ENCODE results near the gene ZNF778. TPM values are rescaled to one million over a fixed set of nuclear protein-coding genes. Genes with fewer than 3 reads are reported as not detected.

The ZNF778 gene
- total RNA-seq, 1 experiment from 2014 or later, result 31.2 TPM

- peaks cover 31% of the 10 kb centered on the region for H3K36me3 Mint-ChIP-seq
- ChIA-PET POLR2A (no interaction called here), CTCF (interaction anchor here (1.2 kb wide), 1 partner anchor 17 kb away, joined by 3 read pairs; no protein-coding TSS in a partner anchor)
- DNase-seq (ENCODE audit: low spot score), result no peak
- no peaks in the 10 kb centered on the region for H3K27me3 Mint-ChIP-seq (ENCODE audit: low read depth)
- TF ChIP-seq, protein P1, sequence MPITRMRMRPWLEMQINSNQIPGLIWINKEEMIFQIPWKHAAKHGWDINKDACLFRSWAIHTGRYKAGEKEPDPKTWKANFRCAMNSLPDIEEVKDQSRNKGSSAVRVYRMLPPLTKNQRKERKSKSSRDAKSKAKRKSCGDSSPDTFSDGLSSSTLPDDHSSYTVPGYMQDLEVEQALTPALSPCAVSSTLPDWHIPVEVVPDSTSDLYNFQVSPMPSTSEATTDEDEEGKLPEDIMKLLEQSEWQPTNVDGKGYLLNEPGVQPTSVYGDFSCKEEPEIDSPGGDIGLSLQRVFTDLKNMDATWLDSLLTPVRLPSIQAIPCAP (CRISPR knock-in tag; IDR thresholded peaks at IDR 0.05), result no peak
- no peak for TF ChIP-seq CBFB (CRISPR knock-in tag; IDR thresholded peaks at IDR 0.05; ENCODE audit: low read depth)
- TF ChIP-seq NFYB (CRISPR knock-in tag; conservative IDR thresholded peaks at IDR 0.05; ENCODE audit: low read depth), result no peak
- TF ChIP-seq ZNF423 (CRISPR knock-in tag; IDR thresholded peaks at IDR 0.05), result no peak
- TF ChIP-seq ATF3 (CRISPR knock-in tag; conservative IDR thresholded peaks at IDR 0.05), result no peak
- no peak for TF ChIP-seq USF1 (CRISPR knock-in tag; IDR thresholded peaks at IDR 0.05)
- TF ChIP-seq PREB (CRISPR knock-in tag; IDR thresholded peaks at IDR 0.05; ENCODE audit: borderline replicate concordance), result no peak
- no peak for TF ChIP-seq ZNF138 (CRISPR knock-in tag; conservative IDR thresholded peaks at IDR 0.05)
- H3K4me3 Mint-ChIP-seq, result no peak overlapping the region
- ATAC-seq, result no peak
- peak overlapping the region; percentile 63; the same call in 1 of the 2 replicates for H3K27ac Mint-ChIP-seq
- H3K9me3 Mint-ChIP-seq, result no peaks in the 10 kb centered on the region
- H3K4me1 Mint-ChIP-seq, result no peaks in the 10 kb centered on the region
Observed at GRCh38 chr16:89275837-89276720, 58.6 kb downstream of the ZNF778 start.

DNA sequence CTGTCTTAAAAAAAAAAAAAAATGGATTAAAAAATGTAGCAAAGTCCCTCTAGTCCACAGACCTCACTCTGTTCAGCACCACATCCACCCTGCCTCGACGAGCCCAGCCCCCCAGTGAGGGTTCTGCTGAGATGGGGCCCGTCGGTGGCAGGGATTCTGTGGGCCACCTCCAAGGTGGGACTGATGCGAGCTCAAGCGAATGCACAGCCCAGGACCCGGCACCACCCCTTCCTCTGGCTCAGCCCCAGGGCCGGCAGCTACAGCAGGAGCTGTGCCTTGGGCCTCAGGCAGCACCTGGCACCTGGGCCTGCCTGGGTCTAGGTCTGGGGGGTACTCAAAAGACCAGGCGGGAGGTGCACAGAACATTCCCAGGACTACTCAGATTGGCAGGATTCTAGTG, 59.5 kb downstream of the ZNF778 start:
- TF ChIP-seq, protein P2, sequence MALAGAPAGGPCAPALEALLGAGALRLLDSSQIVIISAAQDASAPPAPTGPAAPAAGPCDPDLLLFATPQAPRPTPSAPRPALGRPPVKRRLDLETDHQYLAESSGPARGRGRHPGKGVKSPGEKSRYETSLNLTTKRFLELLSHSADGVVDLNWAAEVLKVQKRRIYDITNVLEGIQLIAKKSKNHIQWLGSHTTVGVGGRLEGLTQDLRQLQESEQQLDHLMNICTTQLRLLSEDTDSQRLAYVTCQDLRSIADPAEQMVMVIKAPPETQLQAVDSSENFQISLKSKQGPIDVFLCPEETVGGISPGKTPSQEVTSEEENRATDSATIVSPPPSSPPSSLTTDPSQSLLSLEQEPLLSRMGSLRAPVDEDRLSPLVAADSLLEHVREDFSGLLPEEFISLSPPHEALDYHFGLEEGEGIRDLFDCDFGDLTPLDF (CRISPR knock-in tag; IDR thresholded peaks at IDR 0.05), result no peak
- H3K4me1 Mint-ChIP-seq, result no peaks in the 10 kb centered on the region
- peak overlapping the region; percentile 66 for H3K27ac Mint-ChIP-seq
- no peaks in the 10 kb centered on the region for H3K9me3 Mint-ChIP-seq
- no peak for ATAC-seq
- CTCF ChIA-PET, result interaction anchor here (1.2 kb wide), 1 partner anchor 16 kb away, joined by 3 read pairs; no protein-coding TSS in a partner anchor
- H3K27me3 Mint-ChIP-seq (ENCODE audit: low read depth), result no peaks in the 10 kb centered on the region
- no peak for DNase-seq (ENCODE audit: low spot score)
- H3K4me3 Mint-ChIP-seq, result no peak overlapping the region
- peaks cover 23% of the 10 kb centered on the region for H3K36me3 Mint-ChIP-seq
- POLR2A ChIA-PET, result no interaction called here

DNA sequence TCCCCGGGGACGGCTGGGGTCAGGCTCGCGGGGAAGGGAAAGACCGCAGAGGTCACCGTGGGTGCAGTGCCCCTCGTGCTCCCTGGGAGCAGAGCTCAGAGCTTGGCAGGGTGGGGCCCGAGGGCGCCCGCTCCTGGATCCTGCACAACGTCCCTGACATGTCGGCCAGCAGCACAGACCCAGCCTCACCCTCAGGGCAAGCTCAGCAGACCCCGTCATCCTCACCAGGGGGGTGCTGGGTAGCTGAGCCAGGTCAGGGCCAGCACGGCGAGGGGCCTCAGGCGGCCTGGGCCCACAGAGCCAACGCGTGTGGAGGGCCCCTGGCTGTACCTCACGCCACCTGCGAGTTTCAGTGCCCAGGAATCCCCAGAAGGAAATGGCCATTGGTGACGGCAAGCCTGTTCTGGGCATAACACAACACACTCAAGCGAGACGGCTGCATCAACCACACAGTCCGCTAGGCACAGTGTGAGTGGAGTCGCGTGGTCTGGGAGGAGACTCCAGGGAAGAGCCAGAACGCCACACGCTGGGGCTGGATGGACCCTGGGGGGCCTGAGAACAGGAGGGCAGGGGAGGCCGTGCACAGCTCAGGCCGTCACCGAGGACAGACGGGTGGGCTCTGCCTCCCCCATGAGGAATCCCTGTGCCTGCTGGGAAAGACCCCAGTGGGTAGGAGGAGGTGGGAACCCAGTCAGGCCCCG, 60.3 kb downstream of the ZNF778 start:
- DNase-seq (ENCODE audit: low spot score) (no peak), ATAC-seq (no peak)
- peak overlapping the region; percentile 66; the same call in 1 of the 2 replicates for H3K27ac Mint-ChIP-seq
- no peaks in the 10 kb centered on the region for H3K9me3 Mint-ChIP-seq
- no peaks in the 10 kb centered on the region for H3K4me1 Mint-ChIP-seq
- H3K36me3 Mint-ChIP-seq, result peaks cover 18% of the 10 kb centered on the region
- no peaks in the 10 kb centered on the region for H3K27me3 Mint-ChIP-seq (ENCODE audit: low read depth)
- H3K4me3 Mint-ChIP-seq, result no peak overlapping the region
- CTCF ChIA-PET, result interaction anchor here (0.7 kb wide), 1 partner anchor 594 kb away, joined by 3 read pairs; no protein-coding TSS in a partner anchor
- POLR2A ChIA-PET, result no interaction called here
- TF ChIP-seq USF1 (CRISPR knock-in tag; IDR thresholded peaks at IDR 0.05) (no peak), CBFB (CRISPR knock-in tag; IDR thresholded peaks at IDR 0.05; ENCODE audit: low read depth) (no peak), ZNF138 (CRISPR knock-in tag; conservative IDR thresholded peaks at IDR 0.05) (no peak), RELA (CRISPR knock-in tag; IDR thresholded peaks at IDR 0.05; ENCODE audit: borderline replicate concordance) (no peak), SOX15 (CRISPR knock-in tag; IDR thresholded peaks at IDR 0.05) (no peak), EMX1 (CRISPR knock-in tag; IDR thresholded peaks at IDR 0.05) (no peak)
- TF ChIP-seq, protein P3, sequence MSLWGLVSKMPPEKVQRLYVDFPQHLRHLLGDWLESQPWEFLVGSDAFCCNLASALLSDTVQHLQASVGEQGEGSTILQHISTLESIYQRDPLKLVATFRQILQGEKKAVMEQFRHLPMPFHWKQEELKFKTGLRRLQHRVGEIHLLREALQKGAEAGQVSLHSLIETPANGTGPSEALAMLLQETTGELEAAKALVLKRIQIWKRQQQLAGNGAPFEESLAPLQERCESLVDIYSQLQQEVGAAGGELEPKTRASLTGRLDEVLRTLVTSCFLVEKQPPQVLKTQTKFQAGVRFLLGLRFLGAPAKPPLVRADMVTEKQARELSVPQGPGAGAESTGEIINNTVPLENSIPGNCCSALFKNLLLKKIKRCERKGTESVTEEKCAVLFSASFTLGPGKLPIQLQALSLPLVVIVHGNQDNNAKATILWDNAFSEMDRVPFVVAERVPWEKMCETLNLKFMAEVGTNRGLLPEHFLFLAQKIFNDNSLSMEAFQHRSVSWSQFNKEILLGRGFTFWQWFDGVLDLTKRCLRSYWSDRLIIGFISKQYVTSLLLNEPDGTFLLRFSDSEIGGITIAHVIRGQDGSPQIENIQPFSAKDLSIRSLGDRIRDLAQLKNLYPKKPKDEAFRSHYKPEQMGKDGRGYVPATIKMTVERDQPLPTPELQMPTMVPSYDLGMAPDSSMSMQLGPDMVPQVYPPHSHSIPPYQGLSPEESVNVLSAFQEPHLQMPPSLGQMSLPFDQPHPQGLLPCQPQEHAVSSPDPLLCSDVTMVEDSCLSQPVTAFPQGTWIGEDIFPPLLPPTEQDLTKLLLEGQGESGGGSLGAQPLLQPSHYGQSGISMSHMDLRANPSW (CRISPR knock-in tag; conservative IDR thresholded peaks at IDR 0.05; ENCODE audit: low read depth), result no peak
- TF ChIP-seq, protein P4, sequence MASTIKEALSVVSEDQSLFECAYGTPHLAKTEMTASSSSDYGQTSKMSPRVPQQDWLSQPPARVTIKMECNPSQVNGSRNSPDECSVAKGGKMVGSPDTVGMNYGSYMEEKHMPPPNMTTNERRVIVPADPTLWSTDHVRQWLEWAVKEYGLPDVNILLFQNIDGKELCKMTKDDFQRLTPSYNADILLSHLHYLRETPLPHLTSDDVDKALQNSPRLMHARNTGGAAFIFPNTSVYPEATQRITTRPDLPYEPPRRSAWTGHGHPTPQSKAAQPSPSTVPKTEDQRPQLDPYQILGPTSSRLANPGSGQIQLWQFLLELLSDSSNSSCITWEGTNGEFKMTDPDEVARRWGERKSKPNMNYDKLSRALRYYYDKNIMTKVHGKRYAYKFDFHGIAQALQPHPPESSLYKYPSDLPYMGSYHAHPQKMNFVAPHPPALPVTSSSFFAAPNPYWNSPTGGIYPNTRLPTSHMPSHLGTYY (CRISPR knock-in tag; IDR thresholded peaks at IDR 0.05), result no peak
- TF ChIP-seq, protein P5, sequence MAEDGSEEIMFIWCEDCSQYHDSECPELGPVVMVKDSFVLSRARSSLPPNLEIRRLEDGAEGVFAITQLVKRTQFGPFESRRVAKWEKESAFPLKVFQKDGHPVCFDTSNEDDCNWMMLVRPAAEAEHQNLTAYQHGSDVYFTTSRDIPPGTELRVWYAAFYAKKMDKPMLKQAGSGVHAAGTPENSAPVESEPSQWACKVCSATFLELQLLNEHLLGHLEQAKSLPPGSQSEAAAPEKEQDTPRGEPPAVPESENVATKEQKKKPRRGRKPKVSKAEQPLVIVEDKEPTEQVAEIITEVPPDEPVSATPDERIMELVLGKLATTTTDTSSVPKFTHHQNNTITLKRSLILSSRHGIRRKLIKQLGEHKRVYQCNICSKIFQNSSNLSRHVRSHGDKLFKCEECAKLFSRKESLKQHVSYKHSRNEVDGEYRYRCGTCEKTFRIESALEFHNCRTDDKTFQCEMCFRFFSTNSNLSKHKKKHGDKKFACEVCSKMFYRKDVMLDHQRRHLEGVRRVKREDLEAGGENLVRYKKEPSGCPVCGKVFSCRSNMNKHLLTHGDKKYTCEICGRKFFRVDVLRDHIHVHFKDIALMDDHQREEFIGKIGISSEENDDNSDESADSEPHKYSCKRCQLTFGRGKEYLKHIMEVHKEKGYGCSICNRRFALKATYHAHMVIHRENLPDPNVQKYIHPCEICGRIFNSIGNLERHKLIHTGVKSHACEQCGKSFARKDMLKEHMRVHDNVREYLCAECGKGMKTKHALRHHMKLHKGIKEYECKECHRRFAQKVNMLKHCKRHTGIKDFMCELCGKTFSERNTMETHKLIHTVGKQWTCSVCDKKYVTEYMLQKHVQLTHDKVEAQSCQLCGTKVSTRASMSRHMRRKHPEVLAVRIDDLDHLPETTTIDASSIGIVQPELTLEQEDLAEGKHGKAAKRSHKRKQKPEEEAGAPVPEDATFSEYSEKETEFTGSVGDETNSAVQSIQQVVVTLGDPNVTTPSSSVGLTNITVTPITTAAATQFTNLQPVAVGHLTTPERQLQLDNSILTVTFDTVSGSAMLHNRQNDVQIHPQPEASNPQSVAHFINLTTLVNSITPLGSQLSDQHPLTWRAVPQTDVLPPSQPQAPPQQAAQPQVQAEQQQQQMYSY (CRISPR knock-in tag; IDR thresholded peaks at IDR 0.05), result no peak
